Glutamatergic neuron (in vitro differentiated cells): Measurements from ENCODE around the gene GMPR. TPM values are rescaled to one million over a fixed set of nuclear protein-coding genes. Genes with fewer than 3 reads are reported as not detected.

Experiments used
- DNase-seq: peaks from one replicate; pipeline ENCODE4 v3.0.0; 2022
- H3K27ac Mint-ChIP-seq: one replicate; pipeline ENCODE4 v1.8.0; 2020; ENCODE audit warnings: mild to moderate bottlenecking, mixed read lengths, inconsistent platforms; ENCODE audit not compliant: unreplicated experiment
- H3K27me3 Mint-ChIP-seq: one replicate; pipeline ENCODE4 v1.8.0; 2020; ENCODE audit warnings: mild to moderate bottlenecking, moderate library complexity, mixed read lengths, inconsistent platforms; ENCODE audit not compliant: unreplicated experiment
- H3K36me3 Mint-ChIP-seq: one replicate; pipeline ENCODE4 v1.8.0; 2020; ENCODE audit warnings: mild to moderate bottlenecking, mixed read lengths, inconsistent platforms; ENCODE audit not compliant: unreplicated experiment
- H3K4me1 Mint-ChIP-seq: one replicate; pipeline ENCODE4 v1.8.0; 2020; ENCODE audit warnings: mild to moderate bottlenecking, low read depth, mixed read lengths, inconsistent platforms; ENCODE audit not compliant: unreplicated experiment
- H3K4me3 Mint-ChIP-seq: one replicate; pipeline ENCODE4 v1.8.0; 2020; ENCODE audit warnings: mild to moderate bottlenecking, mixed read lengths, inconsistent platforms; ENCODE audit not compliant: unreplicated experiment
- H3K9me3 Mint-ChIP-seq: one replicate; pipeline ENCODE4 v1.8.0; 2020; ENCODE audit warnings: mild to moderate bottlenecking, moderate library complexity, mixed read lengths, inconsistent platforms; ENCODE audit not compliant: unreplicated experiment
- total RNA-seq: library from RNA; stranded (reverse); fragmentation: NEBNext Ultra II Directional; extraction: Animal tissue kit (Norgen Biotek cat#: 25700); gene quantifications from one replicate; pipeline ENCODE4 v1.2.1, GENCODE V29; 2021; ENCODE audit not compliant: unreplicated experiment
- TF ChIP-seq, protein P1 (sequence below): fragments of 200-600 bp; sonication (generic); IDR thresholded peaks from one replicate; pipeline ENCODE4 v1.5.0; 2021; ENCODE audit not compliant: partially characterized antibody, unreplicated experiment

GMPR gene
- total RNA-seq, 1 donor from 2014 or later = 5.0 TPM

DNA sequence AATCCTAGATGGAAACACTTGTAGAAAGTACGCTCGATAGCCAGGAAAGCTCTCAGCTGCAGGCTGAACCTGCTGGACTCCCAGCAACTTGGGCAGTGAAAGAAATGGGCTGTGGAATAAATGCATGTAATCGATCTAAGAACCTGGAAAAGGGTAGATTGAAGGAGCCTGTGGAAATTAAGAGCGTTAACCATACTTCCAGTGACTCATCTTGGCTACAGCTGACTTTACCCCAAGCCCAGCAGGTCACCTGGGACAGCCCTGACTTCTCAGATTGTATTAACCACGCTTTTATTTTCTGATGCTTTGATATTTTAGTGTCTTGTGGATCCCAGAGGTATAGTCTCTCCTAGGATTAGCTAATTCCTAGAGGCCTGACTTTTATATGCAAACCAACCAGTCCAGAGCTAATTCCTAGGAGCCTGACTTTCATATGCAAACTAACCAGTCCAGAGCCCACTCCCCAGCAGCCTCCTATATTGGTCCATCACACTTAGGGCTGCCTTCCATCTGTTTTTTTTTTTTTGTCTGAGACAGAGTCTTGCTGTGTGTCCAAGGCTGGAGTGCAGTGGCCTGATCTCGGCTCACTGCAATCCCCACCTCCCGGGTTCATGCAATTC lies 86.3 kb downstream of the GMPR start:
- H3K4me3 Mint-ChIP-seq = no peak overlapping the region

GRCh38 chr6:16326531-16326930 lies 88.1 kb downstream of the GMPR start:
- Mint-ChIP-seq H3K9me3 (peaks cover 16% of the 10 kb centered on the region), H3K4me3 (no peak overlapping the region), H3K4me1 (peaks cover 32% of the 10 kb centered on the region), H3K36me3 (peaks cover 4% of the 10 kb centered on the region), H3K27ac (no peak overlapping the region), H3K27me3 (peaks cover 2% of the 10 kb centered on the region)
- TF ChIP-seq, protein P1, sequence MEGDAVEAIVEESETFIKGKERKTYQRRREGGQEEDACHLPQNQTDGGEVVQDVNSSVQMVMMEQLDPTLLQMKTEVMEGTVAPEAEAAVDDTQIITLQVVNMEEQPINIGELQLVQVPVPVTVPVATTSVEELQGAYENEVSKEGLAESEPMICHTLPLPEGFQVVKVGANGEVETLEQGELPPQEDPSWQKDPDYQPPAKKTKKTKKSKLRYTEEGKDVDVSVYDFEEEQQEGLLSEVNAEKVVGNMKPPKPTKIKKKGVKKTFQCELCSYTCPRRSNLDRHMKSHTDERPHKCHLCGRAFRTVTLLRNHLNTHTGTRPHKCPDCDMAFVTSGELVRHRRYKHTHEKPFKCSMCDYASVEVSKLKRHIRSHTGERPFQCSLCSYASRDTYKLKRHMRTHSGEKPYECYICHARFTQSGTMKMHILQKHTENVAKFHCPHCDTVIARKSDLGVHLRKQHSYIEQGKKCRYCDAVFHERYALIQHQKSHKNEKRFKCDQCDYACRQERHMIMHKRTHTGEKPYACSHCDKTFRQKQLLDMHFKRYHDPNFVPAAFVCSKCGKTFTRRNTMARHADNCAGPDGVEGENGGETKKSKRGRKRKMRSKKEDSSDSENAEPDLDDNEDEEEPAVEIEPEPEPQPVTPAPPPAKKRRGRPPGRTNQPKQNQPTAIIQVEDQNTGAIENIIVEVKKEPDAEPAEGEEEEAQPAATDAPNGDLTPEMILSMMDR = no peak
- no peak for DNase-seq

More for the DNA sequence above, 86.3 kb downstream of the GMPR start:
- Mint-ChIP-seq H3K36me3 (peaks cover 4% of the 10 kb centered on the region), H3K27ac (peak overlapping the region; percentile 75), H3K27me3 (peaks cover 12% of the 10 kb centered on the region), H3K4me1 (peaks cover 46% of the 10 kb centered on the region), H3K9me3 (peaks cover 21% of the 10 kb centered on the region)
- DNase-seq = no peak
- TF ChIP-seq, protein P1 = no peak

GRCh38 chr6:16326971-16327776 lies 88.8 kb downstream of the GMPR start:
- TF ChIP-seq, protein P1 = no peak
- H3K4me1 Mint-ChIP-seq = peaks cover 26% of the 10 kb centered on the region
- H3K36me3 Mint-ChIP-seq = peaks cover 4% of the 10 kb centered on the region
- no peak overlapping the region for H3K4me3 Mint-ChIP-seq
- H3K27me3 Mint-ChIP-seq = peaks cover 2% of the 10 kb centered on the region
- no peak overlapping the region for H3K27ac Mint-ChIP-seq
- peaks cover 16% of the 10 kb centered on the region for H3K9me3 Mint-ChIP-seq
- DNase-seq = no peak

DNA sequence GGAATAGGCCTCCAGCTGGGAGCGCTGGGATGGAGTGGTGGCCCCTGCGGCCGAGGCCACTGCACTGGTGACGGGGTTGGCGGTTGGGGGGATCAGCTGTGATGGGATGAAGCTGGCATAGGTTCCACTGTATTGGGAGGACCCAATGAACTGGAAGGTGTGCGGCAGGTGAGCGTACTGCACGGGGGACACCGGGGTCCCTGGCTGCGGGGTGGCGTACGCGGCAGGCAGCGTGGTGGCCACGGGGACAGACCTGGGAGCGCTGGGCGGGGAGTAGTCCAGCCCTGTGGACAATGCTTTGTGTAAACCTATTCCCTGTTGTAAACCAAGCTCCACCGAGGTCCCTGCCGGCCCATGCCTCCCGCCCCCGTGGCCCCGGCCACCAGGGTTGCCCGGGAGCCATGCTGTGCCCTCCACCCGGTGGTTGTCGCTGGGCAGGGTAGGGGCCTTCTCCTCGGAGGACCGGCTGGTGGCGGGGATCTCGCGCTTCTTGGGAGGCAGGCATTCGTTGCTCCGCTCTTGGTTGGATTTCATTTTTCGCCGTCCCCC lies 89.5 kb downstream of the GMPR start:
- TF ChIP-seq, protein P1 = no peak
- H3K36me3 Mint-ChIP-seq = peaks cover 4% of the 10 kb centered on the region
- DNase-seq = no peak
- H3K27ac Mint-ChIP-seq = peak overlapping the region; percentile 49
- H3K27me3 Mint-ChIP-seq = peaks cover 2% of the 10 kb centered on the region
- H3K4me3 Mint-ChIP-seq = no peak overlapping the region
- H3K9me3 Mint-ChIP-seq = peaks cover 13% of the 10 kb centered on the region
- peaks cover 20% of the 10 kb centered on the region for H3K4me1 Mint-ChIP-seq
